K562 (cell line): ENCODE data around the gene SPATA25. TPM values are rescaled to one million over a fixed set of nuclear protein-coding genes. Genes with fewer than 3 reads are reported as not detected.

Experiments used
- ATAC-seq: fragments of 200-7000 bp; cut with Tn5 transposase; 3 replicates; pipeline ENCODE4 v1.9.1; 2020; ENCODE audit warnings: moderate library complexity
- BruUV-seq: library from RNA; stranded (reverse); fragments of 400-500 nt; replicated peaks from 2 replicates; lab custom pipeline; 2021; lab: Mats Ljungman, UMichigan
- CTCF ChIA-PET: fragments of 300-600 bp; formaldehyde crosslinking; extraction: SDS; loops from one replicate; lab custom pipeline; 2021; ENCODE audit warnings: low intra/inter-chr PET ratio; lab: Yijun Ruan, JAX
- POLR2A ChIA-PET: fragments of 300-600, 350-650 bp; sonication (Branson Sonifier 250); formaldehyde crosslinking; extraction: SDS; loops from one replicate; lab custom pipeline; 2021; ENCODE audit warnings: antibody characterized with exemption, inconsistent platforms; lab: Yijun Ruan, JAX
- DNase-seq, 4 experiments: peaks; one replicate each; pipeline versions ENCODE4 v3.0.0 to v3.0.0-alpha.2; 2011 to 2018; ENCODE audit warnings: low spot score in 3 of 4, mixed read lengths in 3 of 4; ENCODE audit errors: extremely low read depth in 1 of 4
- FAIRE-seq: peaks from 2 replicates; lab custom pipeline; 2011; peaks lifted over from hg19 to GRCh38; lab: Jason Lieb, UNC
- H2AFZ ChIP-seq: 2 replicates; pipeline ENCODE4 v1.6.0; 2011; ENCODE audit warnings: low read depth, low read length, control low read depth, inconsistent platforms
- H3K27ac ChIP-seq: fragments of 200-600 bp; 3 replicates; pipeline ENCODE4 v1.8.0; 2011; ENCODE audit warnings: low read depth, mild to moderate bottlenecking, control low read depth, inconsistent platforms, low read length, moderate library complexity, mixed read lengths; ENCODE audit errors: extremely low read depth
- H3K27me3 ChIP-seq, 2 experiments: fragments of 300-600 bp in 1 of 2; 2 replicates in 1 of 2; 3 replicates in 1 of 2; pipeline versions ENCODE4 v1.6.0 to v1.8.0; 2011; ENCODE audit warnings: inconsistent platforms in 2 of 2, low read length in 2 of 2, mild to moderate bottlenecking in 1 of 2, mixed read lengths in 1 of 2, moderate library complexity in 1 of 2; ENCODE audit not compliant: control insufficient read depth in 2 of 2, insufficient read depth in 2 of 2
- H3K36me3 ChIP-seq: fragments of 300-600 bp; 3 replicates; pipeline ENCODE4 v1.8.0; 2011; ENCODE audit warnings: mild to moderate bottlenecking, low read length, inconsistent platforms; ENCODE audit not compliant: control insufficient read depth, insufficient read depth
- H3K4me1 ChIP-seq, 2 experiments: fragments of 200-600 bp in 1 of 2; replicated peaks in 1 of 2; 2 replicates in 1 of 2; 3 replicates in 1 of 2; pipeline versions ENCODE4 v1.5.1 to v1.8.0; 2011; ENCODE audit warnings: inconsistent platforms in 2 of 2, low read length in 2 of 2, mild to moderate bottlenecking in 1 of 2, mixed read lengths in 1 of 2, moderate library complexity in 1 of 2; ENCODE audit not compliant: control insufficient read depth in 2 of 2, insufficient read depth in 2 of 2
- H3K4me2 ChIP-seq: 2 replicates; pipeline ENCODE4 v1.6.1; 2011; ENCODE audit warnings: low read length, control low read depth, inconsistent platforms, mixed read lengths; ENCODE audit not compliant: insufficient read depth
- H3K4me3 ChIP-seq: fragments of 200-600 bp; sonication (generic), shearing (Covaris generic); 2 replicates; pipeline ENCODE4 v1.5.1; 2016; ENCODE audit warnings: control low read depth, inconsistent platforms
- H3K79me2 ChIP-seq: fragments of 200-600 bp; 3 replicates; pipeline ENCODE4 v1.8.0; 2011; ENCODE audit warnings: low read length, inconsistent platforms; ENCODE audit not compliant: control insufficient read depth, insufficient read depth
- H3K9ac ChIP-seq, 2 experiments: 2 replicates each; pipeline versions ENCODE4 v1.6.0 to v1.6.1; 2011; ENCODE audit warnings: low read depth in 2 of 2, low read length in 2 of 2, control low read depth in 1 of 2, inconsistent platforms in 1 of 2, mild to moderate bottlenecking in 1 of 2, mixed read lengths in 1 of 2; ENCODE audit not compliant: insufficient read depth in 1 of 2
- H3K9me1 ChIP-seq: one replicate; pipeline ENCODE4 v1.6.0; 2011; ENCODE audit warnings: inconsistent platforms, mild to moderate bottlenecking, low read length, moderate library complexity; ENCODE audit not compliant: control insufficient read depth, insufficient read depth
- H3K9me3 ChIP-seq: replicated peaks from 2 replicates; pipeline ENCODE4 v1.5.1; 2011; ENCODE audit warnings: low read depth, low read length, inconsistent platforms; ENCODE audit not compliant: control insufficient read depth, insufficient read depth
- H4K20me1 ChIP-seq: replicated peaks from 2 replicates; pipeline ENCODE4 v1.6.1; 2011; ENCODE audit warnings: low read length, inconsistent platforms, mixed read lengths; ENCODE audit not compliant: control insufficient read depth, insufficient read depth
- KAT2B ChIP-seq: IDR thresholded peaks from one replicate; pipeline ENCODE4 v1.6.1; 2012; ENCODE audit warnings: low read depth, mild to moderate bottlenecking, control low read depth, inconsistent platforms, low read length, moderate library complexity
- KDM5B ChIP-seq: fragments of 200-600 bp; sonication (generic); IDR thresholded peaks from 2 replicates; pipeline ENCODE4 v1.6.1; 2012; ENCODE audit warnings: low read depth, mild to moderate bottlenecking, moderate library complexity, low read length, control low read depth, inconsistent platforms; ENCODE audit not compliant: insufficient replicate concordance
- NFE2L1 ChIP-seq: fragments of 450-650 bp; IDR thresholded peaks from 2 replicates; pipeline ENCODE4 v1.6.1; 2016; ENCODE audit warnings: missing genetic modification characterization, low read depth, mild to moderate bottlenecking, missing compliant biosample characterization, moderate library complexity, borderline replicate concordance
- POLR2G ChIP-seq: fragments of 200-400 bp; formaldehyde crosslinking; IDR thresholded peaks from 2 replicates; pipeline ENCODE4 v1.6.1; 2017; ENCODE audit warnings: low read depth, mild to moderate bottlenecking, antibody characterized with exemption, low read length, moderate library complexity
- PURB ChIP-seq: sonication (generic); formaldehyde crosslinking; IDR thresholded peaks from 2 replicates; pipeline ENCODE4 v1.9.0; 2021; ENCODE audit warnings: low read depth, mild to moderate bottlenecking, missing genetic modification reagents
- RBFOX2 ChIP-seq: fragments of 200-400 bp; formaldehyde crosslinking; IDR thresholded peaks from 2 replicates; pipeline ENCODE4 v1.6.1; 2017; ENCODE audit warnings: low read depth, mild to moderate bottlenecking, low read length, moderate library complexity
- ZFX ChIP-seq: sonication (generic); formaldehyde crosslinking; IDR thresholded peaks from 2 replicates; pipeline ENCODE4 v1.8.0; 2022; ENCODE audit warnings: mild to moderate bottlenecking, missing genetic modification reagents, moderate library complexity
- ZNF551 ChIP-seq: fragments of 250-450 bp; sonication (Bioruptor Pico); IDR thresholded peaks from 2 replicates; pipeline ENCODE4 v1.5.0; 2021; ENCODE audit warnings: mild to moderate bottlenecking, moderate library complexity
- ZNF583 ChIP-seq: fragments of 250-450 bp; sonication (Bioruptor Pico); IDR thresholded peaks from 2 replicates; pipeline ENCODE4 v1.4.0; 2020
- ZNF586 ChIP-seq: fragments of 450-650 bp; formaldehyde crosslinking; conservative IDR thresholded peaks from 2 replicates; pipeline ENCODE4 v1.4.0; 2020; ENCODE audit warnings: mild to moderate bottlenecking, moderate library complexity
- ZNF695 ChIP-seq: fragments of 450-650 bp; formaldehyde crosslinking; IDR thresholded peaks from 2 replicates; pipeline ENCODE4 v1.4.0; 2020; ENCODE audit warnings: mild to moderate bottlenecking, moderate library complexity
- ZNF766 ChIP-seq: fragments of 200-800 bp; sonication (Bioruptor generic); conservative IDR thresholded peaks from 2 replicates; pipeline ENCODE4 v1.6.1; 2016; ENCODE audit warnings: missing genetic modification characterization, missing compliant biosample characterization
- ZNF785 ChIP-seq: fragments of 250-450 bp; sonication (Bioruptor Pico); IDR thresholded peaks from 2 replicates; pipeline ENCODE4 v1.4.0; 2020; ENCODE audit warnings: mild to moderate bottlenecking
- WGBS: fragments of 100-300 bp; shearing (Covaris generic); methylation state at CpG from one replicate; pipeline ENCODE4 v1.1.6; 2016; ENCODE audit warnings: low coverage, mixed read lengths; ENCODE audit not compliant: insufficient coverage; ENCODE audit errors: missing lambda C conversion rate; 5-methylcytosine and 5-hydroxymethylcytosine counted together
- in situ Hi-C: fragments of 300-500 bp; cut with MboI; formaldehyde crosslinking; loops from 4 replicates; pipeline ENCODE4 v1.15.0; 2018; ENCODE audit warnings: inconsistent platforms, mixed read lengths
- intact Hi-C: fragments of 100-400 bp; cut with micrococcal nuclease; formaldehyde crosslinking; loops from 2 replicates; pipeline ENCODE4 v1.14.2; 2022
- polyA plus RNA-seq, 8 experiments: library from polyadenylated mRNA; depleted of rRNA in 4 of 8; stranded (reverse) in 5 of 8; unstranded in 3 of 8; fragments of >200 nt; fragmentation: Nextera tagmentation in 2 of 8; fragmentation: Illumina TruSeq in 1 of 8; extraction: Ambion mirVana in 2 of 8; extraction: Trizol in 1 of 8; gene quantifications; 2 replicates each; pipeline versions ENCODE4 v1.2.1 to v1.2.3, GENCODE V29; 2011 to 2014; ENCODE audit warnings: inconsistent platforms in 1 of 8, missing spikeins in 1 of 8
- total RNA-seq, 7 experiments: library from RNA; depleted of rRNA in 6 of 7; stranded (reverse); fragments of >200 nt in 6 of 7; fragmentation: Illumina TruSeq in 2 of 7; extraction: Trizol in 2 of 7; gene quantifications; 2 replicates each; pipeline versions ENCODE4 v1.2.1 to v1.2.3, GENCODE V29; 2011 to 2021; ENCODE audit warnings: low replicate concordance in 1 of 7
- TF ChIP-seq, protein P1 (sequence below): fragments of 250-450 bp; sonication (Bioruptor Pico); IDR thresholded peaks from 2 replicates; pipeline ENCODE4 v1.4.0; 2020

SPATA25 gene
- total and polyA plus RNA-seq, 9 of the 15 experiments (the other 6 are each of a cell fraction or from before 2014, with no cell fraction given): 0.21 to 0.95 (median 0.53) TPM; not detected in 3

DNA sequence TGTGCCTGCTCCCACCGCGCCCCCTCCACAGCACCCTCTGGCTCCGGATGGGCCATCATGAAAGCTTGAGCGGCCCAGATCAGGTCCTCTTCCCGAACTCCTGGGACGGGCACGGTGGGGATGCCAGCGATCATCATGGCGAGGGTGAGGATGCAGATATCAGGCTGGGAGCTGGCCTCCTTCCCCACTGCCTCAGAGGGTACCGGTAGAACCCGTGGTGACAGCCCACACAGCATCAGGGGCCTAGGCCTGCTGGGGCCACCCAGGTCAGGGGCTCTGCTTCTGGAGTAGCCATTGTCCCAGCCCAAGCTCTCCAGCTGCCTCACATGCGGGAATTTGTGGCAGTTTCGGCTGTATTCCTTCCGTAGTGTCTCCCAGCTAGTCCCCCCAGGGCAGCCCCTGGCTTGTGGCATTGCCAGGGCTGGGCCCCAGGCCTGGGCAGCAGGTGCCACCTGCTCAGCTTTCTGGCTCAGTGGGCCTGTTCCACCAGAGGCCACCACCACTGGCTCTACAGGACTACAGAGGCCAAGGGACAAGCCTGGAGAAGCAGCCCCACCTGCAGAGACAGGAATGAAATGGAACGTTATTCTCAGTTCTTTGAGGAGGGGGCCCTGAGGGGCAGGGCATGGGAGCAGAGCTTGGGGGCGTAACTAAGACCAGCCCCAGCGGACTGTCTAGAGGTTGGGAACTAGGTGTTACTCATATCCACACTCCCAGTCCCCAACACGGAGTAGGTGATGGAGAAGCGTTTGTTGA lies 654 bp downstream of the SPATA25 start:
- intact Hi-C loops: loop anchor here (5.0 to 10.0 kb wide), 2 partner anchors 52 to 89 kb away; partner anchors contain the start of gene SNX21

More for the DNA sequence above, 654 bp downstream of the SPATA25 start:
- peaks cover 4% of the 10 kb centered on the region for H3K9me1 ChIP-seq
- no peak overlapping the region for H2AFZ ChIP-seq
- ATAC-seq: no peak
- ChIA-PET POLR2A (interaction anchor here (1.0 to 1.2 kb wide), 2 partner anchors 16 to 88 kb away, joined by 3 to 4 read pairs; no protein-coding TSS in a partner anchor), CTCF (interaction anchor here (0.7 kb wide), 1 partner anchor 62 kb away, joined by 3 read pairs; no protein-coding TSS in a partner anchor)
- no peaks in the 10 kb centered on the region for H3K27me3 ChIP-seq
- peaks cover 19 to 44% of the 10 kb centered on the region in 2 experiments for H3K4me1 ChIP-seq
- no peak overlapping the region for H3K27ac ChIP-seq
- no peak for FAIRE-seq
- peak overlapping the region in 1 of 2 experiments; percentile 59; a peak in 1 of 4 replicates for H3K9ac ChIP-seq
- H3K4me2 ChIP-seq: no peak overlapping the region
- H3K79me2 ChIP-seq: peaks cover 30% of the 10 kb centered on the region
- no peaks in the 10 kb centered on the region for H4K20me1 ChIP-seq
- no peak overlapping the region for H3K4me3 ChIP-seq
- no peaks in the 10 kb centered on the region for H3K9me3 ChIP-seq
- DNase-seq: no peak
- peaks cover 36% of the 10 kb centered on the region; the same call in 2 of the 3 replicates for H3K36me3 ChIP-seq
- in situ Hi-C loops: no loop called here
- WGBS: 92% methylated on average over 16 of the region's 19 CpGs
- no TSS peak for BruUV-seq
- no peak for TF ChIP-seq NFE2L1 (tag)
- TF ChIP-seq ZFX (CRISPR knock-in tag): no peak
- TF ChIP-seq PURB (CRISPR knock-in tag): no peak
- peak; percentile 64 for TF ChIP-seq POLR2G
- TF ChIP-seq ZNF785 (CRISPR knock-in tag): no peak
- peak; percentile 39 for TF ChIP-seq KDM5B
- TF ChIP-seq RBFOX2: peak; percentile 55; the same call in 1 of the 2 replicates
- TF ChIP-seq, protein P1, sequence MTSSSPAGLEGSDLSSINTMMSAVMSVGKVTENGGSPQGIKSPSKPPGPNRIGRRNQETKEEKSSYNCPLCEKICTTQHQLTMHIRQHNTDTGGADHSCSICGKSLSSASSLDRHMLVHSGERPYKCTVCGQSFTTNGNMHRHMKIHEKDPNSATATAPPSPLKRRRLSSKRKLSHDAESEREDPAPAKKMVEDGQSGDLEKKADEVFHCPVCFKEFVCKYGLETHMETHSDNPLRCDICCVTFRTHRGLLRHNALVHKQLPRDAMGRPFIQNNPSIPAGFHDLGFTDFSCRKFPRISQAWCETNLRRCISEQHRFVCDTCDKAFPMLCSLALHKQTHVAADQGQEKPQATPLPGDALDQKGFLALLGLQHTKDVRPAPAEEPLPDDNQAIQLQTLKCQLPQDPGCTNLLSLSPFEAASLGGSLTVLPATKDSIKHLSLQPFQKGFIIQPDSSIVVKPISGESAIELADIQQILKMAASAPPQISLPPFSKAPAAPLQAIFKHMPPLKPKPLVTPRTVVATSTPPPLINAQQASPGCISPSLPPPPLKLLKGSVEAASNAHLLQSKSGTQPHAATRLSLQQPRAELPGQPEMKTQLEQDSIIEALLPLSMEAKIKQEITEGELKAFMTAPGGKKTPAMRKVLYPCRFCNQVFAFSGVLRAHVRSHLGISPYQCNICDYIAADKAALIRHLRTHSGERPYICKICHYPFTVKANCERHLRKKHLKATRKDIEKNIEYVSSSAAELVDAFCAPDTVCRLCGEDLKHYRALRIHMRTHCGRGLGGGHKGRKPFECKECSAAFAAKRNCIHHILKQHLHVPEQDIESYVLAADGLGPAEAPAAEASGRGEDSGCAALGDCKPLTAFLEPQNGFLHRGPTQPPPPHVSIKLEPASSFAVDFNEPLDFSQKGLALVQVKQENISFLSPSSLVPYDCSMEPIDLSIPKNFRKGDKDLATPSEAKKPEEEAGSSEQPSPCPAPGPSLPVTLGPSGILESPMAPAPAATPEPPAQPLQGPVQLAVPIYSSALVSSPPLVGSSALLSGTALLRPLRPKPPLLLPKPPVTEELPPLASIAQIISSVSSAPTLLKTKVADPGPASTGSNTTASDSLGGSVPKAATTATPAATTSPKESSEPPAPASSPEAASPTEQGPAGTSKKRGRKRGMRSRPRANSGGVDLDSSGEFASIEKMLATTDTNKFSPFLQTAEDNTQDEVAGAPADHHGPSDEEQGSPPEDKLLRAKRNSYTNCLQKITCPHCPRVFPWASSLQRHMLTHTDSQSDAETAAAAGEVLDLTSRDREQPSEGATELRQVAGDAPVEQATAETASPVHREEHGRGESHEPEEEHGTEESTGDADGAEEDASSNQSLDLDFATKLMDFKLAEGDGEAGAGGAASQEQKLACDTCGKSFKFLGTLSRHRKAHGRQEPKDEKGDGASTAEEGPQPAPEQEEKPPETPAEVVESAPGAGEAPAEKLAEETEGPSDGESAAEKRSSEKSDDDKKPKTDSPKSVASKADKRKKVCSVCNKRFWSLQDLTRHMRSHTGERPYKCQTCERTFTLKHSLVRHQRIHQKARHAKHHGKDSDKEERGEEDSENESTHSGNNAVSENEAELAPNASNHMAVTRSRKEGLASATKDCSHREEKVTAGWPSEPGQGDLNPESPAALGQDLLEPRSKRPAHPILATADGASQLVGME (CRISPR knock-in tag): no peak
- no peak for TF ChIP-seq KAT2B
- no peak for TF ChIP-seq ZNF766
- TF ChIP-seq ZNF586 (CRISPR knock-in tag): no peak
- no peak for TF ChIP-seq ZNF695 (CRISPR knock-in tag)
- TF ChIP-seq ZNF551 (CRISPR knock-in tag): no peak
- TF ChIP-seq ZNF583 (CRISPR knock-in tag): no peak
